Ishikawa (cell line): ENCODE data around the gene GAS2.

Experiments
- EP300 ChIP-seq: IDR thresholded peaks from 2 replicates; pipeline ENCODE4 v1.6.1; 2012; ENCODE audit warnings: borderline replicate concordance
- RAD21 ChIP-seq: IDR thresholded peaks from 2 replicates; pipeline ENCODE4 v1.6.1; 2012; ENCODE audit warnings: low read depth
- TAF1 ChIP-seq: IDR thresholded peaks from 2 replicates; pipeline ENCODE4 v1.6.1; 2012; ENCODE audit warnings: low read depth, mild to moderate bottlenecking
- USF1 ChIP-seq: IDR thresholded peaks from 2 replicates; pipeline ENCODE4 v1.6.1; 2012
- YY1 ChIP-seq: IDR thresholded peaks from 2 replicates; pipeline ENCODE4 v1.6.1; 2012; ENCODE audit warnings: low read depth

DNA sequence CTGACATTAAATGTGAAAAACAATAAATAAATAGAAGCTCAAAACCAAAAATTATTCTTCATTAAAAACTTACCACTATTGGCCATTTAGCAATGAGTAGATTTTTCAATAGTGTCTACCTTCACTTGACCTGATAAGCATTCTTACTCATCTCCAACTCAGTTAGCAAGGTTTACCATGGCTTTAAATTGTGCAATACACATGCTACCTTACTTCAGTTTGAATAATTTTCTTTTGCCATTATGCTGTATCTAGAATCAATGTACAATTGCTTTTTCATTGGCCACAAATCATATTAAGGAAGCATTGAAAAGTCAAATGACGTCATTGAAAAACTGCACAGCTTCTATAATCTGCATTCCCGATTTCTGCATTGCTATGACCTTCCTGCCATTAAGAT, 98.3 kb downstream of the GAS2 start:
- TF ChIP-seq YY1 (no peak), RAD21 (no peak), TAF1 (no peak), USF1 (no peak), EP300 (no peak)
